Activated CD4-positive, alpha-beta T cell treated with anti-CD3 and anti-CD28 coated beads, Interleukin-2, amount 50 U/mL, for 48 hours (primary cell): ENCODE measurements around the gene AGXT.
A peak's percentile ranks its signal among the peaks of the same experiment; 100 is the strongest.

ENCODE experiments used
- DNase-seq, 2 experiments: peaks; one replicate each; pipeline ENCODE4 v3.0.0-alpha.2; 2020

Gene AGXT

DNA sequence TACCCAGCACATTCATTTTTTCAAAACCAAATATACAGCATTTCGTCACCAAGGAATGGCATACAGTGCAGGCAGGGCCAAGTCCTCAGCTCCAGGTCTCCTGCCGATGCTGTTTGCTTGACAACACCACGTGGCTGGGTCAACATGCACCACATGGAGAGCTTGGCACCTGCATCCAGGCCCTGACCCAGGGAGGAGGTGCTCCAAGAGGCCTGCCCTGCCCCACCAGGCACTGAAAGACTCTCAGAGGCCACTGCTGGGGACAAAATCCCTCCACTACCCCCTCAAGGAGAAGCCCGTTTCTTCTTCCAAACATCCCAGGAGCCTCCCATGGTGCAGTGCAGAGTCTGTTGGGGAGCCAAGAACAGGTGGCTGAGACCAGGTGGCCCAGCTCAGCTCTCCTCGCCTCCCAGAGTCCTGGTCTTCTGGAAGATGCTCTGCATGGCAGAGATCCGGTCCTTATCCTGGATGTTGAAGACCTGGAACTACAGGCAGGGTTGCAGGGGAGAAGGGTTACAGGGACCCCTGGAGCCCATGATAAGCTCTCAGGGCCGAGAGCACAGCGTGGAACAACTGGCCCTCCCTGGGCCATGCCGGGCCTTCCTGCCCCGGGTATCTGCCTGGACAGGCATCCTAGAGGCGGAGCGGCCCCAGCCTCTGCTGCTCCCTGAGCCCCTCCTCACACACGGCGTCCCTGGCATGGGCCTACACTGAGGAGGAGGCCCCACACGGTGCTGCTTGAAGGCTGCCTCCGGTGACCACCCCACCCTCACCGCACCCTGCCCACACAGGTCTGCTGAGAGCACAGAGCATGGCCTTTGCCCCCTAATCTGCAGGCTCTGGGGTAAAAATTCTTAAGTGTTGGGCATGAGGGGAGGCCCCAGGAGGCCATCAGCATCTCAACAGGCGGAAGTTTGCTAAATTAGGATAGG, 18.3 kb downstream of the AGXT start:
- DNase-seq, result no peak

DNA sequence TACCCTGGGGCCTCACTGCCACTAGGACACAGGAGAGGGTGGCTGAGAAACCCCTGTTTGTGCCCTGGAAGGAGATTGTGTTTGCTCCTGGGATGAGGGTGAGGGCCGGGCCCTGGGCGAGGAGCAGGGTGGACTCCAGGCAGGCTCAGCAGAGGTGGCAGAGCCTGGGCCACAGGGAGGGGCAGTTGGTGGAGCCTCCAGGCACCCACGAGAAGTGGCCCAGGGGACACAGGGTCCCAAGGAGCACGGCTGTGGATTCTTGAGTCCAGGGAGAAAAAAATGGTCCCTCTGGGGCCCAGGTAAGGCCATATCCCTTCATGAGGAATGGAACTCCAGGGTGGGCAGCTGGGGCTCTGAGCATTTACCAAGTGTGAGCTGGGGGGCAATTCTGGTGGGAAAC, 19.0 kb downstream of the AGXT start:
- no peak for DNase-seq

DNA sequence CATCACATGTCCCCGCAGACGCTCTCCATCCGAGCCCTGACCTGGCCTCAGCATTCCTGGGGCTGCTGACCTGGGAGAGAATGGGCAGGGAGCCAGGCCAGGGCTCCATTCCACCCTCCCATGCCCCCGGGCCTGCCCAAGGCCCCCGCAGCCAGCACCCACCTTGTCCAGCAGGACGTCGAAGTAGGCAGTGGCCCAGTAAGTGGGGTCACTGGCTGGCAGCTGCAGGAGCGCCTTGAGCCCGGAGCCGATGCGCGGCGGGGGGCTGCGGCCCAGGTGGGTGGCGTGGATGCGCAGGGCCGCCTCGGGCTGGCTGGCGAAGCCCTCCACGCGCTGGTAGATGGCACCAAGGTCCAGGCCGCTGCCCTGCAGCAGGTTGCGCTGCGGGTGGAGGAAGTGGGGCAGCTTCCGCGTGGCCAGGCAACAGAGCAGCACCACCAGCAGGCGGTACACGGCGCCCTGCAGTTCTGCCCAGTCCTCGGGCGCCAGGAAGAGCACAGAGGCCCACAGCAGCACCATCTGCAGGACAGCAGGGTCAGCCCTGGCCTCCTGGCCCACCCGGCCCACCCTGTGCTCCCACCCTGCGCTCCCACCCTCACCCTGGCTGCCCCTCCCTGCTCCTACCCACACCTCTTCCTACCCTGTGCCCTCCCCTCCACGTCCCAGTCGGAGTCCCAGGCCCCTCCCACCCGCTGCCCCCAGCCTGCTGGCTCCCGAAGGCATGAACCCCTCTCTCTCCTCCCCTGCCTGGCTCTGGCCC, 19.7 kb downstream of the AGXT start:
- no peak for DNase-seq

DNA sequence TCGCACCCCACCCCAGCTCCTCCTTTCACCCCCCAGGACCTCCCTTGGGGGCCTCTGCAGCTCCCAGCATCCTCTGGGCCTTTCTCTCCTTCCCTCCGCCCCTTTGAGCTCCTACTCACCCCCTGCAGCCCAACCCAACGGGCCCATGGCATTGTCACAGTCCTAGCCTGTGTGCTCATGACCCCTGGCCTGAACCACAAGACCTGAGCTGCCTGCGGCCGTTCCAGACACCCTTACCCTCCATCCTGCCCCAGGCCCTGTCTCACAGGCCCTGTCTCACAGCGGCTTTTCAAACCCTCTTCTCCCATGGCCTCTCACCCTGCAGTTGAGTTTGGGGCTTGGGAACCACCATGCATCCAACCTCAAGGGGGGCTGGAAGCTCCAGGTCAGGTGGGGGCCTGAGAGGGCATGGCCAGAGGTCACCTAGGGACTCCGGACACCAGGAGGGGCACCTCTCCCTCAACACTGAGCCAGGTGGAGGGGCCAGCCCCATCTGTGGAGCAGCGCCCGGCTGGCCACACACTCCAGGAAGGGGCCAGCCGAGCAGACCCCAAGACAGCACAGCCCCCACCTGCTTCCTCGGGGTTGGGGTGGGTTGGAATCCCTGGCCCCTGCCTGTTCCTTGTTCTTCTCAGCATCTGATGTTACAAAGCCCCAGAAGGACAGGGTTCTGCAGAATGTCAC, 20.4 kb downstream of the AGXT start:
- DNase-seq, result no peak

DNA sequence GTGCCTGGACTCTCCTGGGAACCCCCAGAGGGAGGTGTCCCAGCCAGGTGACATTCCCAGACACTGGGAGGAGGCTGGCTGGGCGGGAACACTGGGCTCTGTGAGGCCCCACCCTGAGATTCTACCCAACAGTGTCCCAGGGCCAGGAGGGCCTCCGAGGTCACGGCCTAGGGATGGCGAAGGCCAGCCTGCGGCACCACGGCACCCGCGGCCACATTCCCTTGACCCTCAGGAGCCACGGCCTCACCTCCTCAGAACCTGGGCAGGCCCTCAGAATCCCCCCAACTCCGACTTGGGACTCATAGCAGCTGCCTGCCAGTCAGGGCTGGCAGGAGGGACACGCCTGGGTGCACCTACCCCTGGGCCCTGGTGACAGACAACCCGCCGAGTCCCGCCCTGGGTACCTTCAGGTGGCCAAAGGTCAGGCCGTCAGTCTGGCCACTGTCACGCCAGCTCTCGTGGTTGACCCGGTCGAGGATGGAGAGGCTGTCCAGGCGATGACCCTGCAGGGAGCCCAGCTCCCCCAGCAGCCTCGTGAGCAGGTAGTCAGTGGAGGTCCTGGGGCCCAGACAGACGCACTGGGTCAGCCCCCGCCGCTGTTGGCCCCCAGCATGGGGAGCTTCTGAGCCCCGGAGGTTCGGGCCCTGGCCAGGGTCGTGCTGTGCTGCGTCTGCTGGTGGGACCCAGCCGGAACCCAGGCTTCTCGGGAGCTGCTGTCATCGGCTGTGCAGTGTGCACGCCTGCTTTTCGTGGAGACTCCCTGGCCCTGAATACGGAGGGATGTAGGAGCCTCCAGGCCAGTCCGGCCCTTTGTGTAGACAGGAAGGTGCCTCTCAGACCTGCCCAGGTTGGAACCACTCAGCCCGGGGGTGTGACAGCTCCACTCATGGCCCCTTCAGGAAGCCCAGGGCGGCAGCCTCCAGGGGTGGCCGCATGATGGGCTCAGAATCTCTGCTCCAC, 21.3 kb downstream of the AGXT start:
- no peak for DNase-seq

DNA sequence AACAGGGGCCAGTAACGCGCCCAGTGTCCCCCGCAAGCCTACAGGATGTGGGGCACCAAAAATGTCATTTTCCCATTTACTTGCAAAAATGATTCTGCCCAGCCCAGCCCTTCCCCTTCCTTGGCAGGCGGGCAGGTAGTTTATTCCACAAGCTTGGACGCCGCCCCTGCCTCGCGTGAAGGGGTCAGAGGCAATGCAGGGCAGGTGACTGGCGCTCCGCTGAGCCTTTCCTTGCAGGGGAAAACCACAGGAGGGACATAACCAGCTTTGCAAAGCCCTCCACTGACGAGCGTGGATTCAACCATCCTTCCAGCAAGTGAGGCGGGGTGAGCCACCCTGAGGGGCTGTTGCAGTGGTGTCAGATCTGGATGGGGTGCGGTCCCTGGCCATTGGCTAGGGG, 22.1 kb downstream of the AGXT start:
- no peak for DNase-seq

DNA sequence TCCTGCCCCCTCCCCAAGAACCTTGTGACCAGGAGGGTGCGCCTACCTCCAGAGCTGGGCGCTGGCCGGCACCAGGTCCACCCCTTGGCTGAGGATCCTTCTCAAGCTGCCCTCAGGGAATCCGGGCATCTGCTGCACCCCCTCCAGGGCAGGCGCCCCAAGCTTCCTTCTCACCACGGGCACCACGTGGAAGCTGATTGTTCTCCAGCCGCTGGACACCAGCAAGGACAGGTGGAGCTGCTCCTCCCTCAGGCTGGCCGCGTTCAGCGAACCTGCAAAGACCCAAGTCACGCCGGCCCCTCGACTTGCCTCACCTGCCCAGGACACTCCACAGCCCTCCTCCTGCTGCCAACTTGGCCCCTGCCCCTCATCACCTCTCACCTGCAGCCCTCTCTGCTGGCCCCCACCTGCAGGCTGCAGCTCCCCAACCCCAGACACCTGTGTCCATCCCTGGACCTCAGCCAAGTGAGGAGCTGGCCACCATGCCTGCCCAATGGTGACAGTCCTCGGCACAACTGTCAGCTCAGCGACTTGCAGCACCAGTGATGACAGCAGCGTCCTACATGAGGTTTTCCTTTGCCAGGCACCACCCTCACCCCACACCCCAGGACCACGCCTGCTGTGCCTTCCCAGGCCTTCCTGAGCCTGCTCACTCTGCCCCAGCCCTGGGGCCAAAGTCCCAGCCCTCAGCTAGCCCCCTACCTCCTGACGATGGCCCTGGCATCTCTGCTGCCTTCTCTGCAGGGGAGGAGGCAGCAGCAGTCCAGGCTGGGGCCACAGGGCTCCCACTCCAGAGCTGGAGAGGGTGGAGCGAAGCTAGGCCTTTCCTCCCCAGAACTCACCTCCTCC, 23.1 kb downstream of the AGXT start:
- DNase-seq, result no peak

DNA sequence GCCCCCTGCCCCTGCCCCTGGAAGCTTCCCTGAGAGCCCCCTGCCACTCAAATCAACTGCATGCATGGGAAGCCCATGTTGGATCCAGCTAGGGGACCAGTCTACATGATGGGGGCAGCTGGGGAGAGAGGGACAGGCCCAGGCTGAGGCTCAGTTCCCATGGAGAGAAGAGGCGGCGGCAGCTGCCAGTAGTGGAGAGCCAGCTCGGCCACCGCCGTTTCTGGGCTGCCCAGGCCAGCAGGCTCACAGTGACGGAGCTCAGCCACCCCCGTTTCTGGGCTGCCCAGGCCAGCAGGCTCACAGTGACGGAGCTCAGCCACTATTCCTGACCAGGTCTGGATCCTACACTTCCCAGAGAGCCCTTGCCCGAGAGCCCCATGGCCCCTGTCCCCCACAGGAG, 23.7 kb downstream of the AGXT start:
- DNase-seq, result no peak

DNA sequence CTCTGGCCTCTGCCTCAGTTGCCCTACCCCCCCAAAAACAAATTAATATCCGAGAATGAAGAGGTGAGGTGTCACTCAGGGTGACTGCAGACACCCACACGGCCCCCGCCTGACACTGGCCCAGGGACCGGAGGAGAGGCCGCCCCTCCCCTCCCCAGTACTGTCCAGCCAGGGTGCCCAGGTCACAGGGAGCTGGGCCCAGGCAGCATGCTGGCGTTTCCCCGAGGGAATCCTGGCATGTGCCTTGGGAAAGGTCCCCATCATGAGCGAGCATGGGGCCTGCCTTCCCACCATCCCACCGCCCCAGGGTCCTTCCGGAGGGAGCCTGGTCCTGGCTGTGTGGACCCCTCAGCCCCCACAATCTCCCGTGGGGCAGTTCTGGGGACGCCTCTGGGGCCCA, 24.3 kb downstream of the AGXT start:
- no peak for DNase-seq

DNA sequence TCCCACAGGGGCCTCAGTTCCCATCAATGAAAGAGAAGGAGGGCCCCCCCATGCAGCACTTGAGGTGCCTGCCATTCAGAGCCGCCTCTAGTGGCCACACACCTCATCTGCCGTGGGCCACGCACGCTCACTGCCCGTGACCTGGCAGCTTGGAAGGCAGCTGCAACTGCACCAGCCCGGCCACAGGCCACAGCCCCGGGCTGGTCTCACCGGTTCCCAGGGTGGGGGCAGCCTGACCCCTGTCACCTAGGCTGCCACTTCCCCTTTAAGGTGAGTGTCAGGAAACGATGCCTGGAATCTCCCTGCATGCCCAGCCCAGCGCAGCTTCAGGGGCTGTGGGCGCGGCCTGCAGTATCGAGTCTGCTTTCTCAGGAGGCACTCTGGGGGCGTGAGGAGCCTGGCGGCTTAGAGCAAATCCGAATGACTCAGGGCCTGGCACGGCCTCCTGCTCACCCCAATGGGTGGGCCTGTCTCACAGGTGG, 24.8 kb downstream of the AGXT start:
- DNase-seq, result peak; percentile 60 to 63

DNA sequence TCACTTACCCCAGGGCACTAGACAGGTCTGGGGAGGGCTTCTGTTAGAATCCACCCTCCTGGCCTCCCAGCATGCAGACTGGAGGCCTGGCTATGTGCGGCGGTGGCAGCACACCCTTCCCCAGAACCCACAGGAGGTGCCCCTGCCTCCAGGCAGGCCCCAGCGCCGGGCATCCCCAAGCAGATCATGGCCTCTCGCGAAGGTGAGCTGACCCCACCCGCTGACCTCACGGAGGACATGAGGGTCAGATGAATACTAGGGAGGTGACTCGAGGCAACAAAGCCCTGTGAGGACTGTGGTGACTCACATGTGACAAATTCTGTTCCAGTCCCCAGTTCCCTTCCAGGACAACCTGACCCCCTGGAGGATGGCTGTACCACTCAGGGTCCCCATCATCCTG, 25.4 kb downstream of the AGXT start:
- DNase-seq, result no peak

DNA sequence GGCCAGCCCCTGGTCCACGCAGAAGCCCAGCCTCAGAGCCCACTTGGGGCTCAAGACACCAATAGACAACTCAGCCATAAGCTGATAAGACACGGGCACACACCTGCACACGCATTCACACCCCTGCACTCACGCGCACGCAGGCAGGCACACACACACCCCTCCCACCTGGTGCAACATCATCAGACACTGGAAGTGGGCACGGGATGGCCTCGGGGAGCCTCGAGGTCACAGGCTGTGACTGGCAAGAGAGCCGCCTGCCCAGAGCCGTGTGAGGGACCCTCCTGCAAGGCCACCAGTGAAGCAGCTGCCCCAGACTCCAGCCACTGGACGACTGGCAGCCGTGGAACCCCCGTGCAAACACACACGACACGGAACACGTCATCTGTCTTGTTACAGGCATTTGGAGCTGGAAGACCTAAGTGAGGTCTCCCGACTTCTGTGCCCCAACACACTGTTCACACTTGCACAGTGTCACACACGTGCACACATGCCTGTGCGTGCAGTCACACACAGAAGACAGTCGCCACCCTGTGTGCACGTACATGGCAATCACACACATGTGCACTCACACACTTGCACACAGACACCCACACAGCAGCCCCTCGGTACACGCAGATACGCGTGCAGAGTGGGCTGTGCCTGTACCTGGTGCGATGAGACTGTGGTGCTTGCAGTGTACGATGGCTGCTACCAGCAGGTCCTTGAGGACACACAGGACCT, 26.4 kb downstream of the AGXT start:
- no peak for DNase-seq

DNA sequence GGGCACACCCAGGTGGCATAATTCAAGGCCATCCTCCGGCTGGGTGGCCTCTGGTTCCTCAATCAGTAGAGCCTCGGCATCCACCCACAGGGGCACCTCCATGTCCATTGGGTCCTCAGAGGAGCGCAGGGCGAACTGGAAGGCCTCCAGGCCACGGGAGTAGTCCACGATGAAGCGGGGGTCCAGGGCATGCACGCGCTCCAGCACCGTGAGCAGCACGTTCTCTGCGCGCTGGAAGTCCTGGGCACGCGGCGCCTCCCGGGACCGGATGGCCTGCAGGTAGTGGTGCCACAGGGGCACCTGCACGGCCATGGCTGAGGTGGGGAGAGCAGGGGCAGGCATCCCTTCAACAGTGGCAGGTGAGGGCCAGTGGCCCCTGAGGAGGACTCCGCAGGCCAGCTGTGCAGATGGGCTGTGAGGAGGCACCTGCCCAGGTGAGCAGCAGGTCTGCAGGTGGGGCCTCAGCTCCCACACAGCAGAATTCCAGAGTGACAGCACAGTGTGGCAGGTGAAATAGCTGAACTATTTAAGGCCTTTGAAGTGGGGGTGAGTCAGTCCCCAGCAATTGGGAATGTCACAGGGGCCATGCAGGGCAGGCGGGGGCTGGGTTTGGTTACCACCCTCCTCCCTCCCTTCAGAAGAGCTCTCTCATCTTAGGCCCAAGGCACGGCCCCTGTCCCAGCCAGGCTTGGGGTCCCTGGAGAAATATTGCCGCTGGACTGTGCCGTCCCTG, 27.2 kb downstream of the AGXT start, which contains the start of gene MAB21L4:
MAB21L4 (minus strand) TSS at position 501 of the 733 bp plus-strand sequence; CDS start at position 342, 159 bp downstream.
- DNase-seq, result no peak

DNA sequence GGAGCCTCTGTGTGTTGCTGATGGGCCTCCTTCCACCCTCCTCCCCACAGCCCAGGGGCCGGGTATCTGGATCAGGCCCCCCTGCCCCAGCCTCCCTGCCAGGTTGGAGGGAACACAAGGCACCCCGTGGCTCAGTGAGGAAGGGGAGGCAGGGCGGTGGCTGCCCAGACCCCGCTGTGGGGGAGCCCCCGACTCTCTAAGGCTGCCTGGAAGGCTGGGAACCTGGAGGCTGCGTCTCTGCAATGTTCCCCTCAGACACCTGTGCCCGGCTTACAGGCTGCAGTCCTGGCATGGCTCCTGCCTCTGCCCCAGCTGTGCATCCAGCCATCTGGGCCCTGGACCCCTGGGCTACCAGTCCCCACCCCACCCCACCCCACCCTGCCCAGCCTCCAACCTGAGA, 27.8 kb downstream of the AGXT start:
- DNase-seq, result no peak

DNA sequence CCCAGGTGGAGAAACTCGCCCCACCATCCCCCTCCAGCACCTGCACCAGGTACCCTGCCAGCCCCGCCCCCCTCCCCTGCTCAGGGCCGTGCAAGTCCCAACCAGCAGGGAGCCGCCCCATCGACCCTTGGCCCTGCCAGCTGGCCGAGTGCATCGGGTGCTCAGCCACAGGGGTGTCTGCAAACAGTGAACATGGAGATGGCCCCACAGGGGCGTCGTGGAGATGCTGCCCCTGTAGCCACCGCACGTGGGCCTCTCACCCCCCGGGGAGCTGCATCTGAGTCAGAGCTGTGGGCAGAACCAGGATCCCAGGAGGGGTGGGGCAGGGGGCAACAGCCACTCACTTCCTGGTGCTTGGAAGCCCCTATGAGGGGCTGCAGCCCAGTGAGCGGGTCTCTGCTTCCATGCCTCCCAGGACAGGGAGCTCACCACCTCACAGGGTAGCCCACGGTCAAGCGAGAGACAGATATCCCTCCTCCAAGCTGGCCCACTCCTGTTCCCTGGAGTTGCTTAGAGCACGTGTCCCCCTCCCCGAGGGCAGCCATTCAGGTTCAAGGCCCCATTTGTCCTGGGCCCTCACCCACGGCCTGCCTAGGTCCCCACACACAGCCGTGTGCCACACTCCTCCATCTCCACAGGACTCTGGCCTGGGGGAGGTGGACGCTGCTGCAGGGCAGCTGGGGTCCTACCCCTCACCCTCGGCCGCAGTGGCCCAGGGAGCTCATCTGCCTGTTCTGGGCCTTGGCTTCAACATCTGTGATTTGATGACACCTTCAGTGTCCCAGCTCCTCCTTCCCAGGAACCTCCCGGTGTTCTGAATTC, 28.5 kb downstream of the AGXT start:
- DNase-seq, result no peak

DNA sequence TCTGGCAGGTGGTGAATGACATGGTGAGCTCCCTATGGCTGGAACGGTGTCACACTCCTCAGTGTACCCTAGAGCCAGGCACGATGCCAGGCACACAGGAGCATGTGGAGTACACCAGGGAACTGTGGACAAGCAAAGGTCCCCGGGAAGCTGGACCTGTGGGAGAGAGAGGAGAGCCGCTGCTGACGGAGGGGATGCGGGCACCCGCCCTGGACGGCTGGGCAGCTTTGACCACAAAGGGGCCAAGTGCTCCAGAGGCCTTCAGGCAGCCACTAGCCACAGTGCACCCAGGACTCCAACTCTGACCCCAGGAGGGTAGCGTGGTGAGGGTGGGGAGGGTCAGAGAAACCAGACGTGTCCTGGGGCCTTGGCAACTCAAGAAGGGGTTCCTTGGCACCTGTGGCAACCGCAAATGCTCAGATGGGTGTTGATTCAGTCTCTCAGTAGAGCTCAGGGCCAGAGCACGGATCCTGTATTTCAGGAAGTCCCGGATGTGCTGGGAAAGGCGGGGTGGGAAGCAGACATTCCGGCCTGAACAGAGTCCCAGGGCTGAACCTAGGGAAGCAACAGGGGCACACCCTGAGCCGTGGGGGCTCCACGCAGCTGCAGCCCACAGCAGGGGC, 29.6 kb downstream of the AGXT start:
- DNase-seq, result no peak

DNA sequence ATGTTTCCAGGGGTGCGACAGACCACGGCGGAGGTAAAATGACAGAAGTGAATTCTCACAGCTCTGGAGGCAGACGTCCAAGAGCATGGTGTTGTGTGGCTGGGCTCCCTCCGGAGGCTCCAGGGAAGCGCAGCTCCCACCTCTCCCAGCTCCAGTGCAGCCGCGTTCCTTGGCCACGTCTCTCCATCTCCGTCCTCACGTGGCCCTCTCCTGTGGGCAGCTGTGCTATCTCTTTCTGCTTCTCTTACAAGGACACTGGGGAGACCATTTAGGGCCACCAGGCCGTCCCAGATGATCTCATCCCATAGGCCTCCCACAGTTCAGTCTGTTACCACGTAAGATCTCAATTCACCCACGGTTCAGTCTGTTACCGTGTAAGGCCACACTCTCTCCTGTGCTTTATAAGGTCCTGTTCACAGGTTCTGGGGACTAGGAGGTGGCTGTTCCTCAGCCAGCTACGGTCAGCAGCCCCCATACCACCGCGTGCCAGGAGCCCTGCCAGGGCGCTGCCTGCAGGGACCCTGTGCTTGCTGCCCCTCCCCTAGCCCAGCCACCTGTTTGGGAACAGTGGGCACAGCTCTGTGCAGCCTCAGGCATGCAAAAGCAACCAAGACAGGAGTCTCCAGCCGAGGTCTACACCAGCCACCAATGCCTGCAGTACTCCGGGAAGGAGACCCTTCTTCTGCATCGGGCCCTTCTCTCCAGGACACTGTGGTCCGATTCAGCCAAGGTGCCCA, 30.3 kb downstream of the AGXT start:
- DNase-seq, result no peak

DNA sequence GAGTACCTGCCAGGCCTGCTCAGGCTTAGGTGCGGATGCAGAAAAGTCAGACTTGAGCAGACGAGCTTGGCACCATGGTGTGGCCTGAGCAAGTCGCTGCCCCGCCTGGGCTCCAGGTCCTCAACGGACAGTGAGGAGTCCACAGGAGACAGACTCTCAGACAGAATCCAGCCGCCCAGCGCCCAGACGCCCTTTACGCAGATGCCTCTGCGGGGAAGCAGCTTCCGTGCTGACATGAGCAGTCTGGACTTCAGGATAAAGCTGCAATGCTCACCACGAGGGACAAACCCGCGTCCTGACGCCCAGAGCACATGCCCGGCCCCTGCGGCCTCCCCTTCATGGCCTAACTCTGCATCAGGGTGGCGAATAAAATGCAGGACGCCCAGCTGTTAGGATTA, 30.8 kb downstream of the AGXT start:
- DNase-seq, result no peak
